Stimulated activated CD8-positive, alpha-beta memory T cell treated with anti-CD3 and anti-CD28 coated beads, Interleukin-4, amount 100 ng/mL, for 1 hour (primary cell): ENCODE measurements around the gene TLR8.
"Not testable (repeated sequence)": the region's sequence is repeated elsewhere in the genome, so short reads cannot be mapped to it uniquely, and the experiment has no call there.

Experiments used
- DNase-seq, 2 donors: peaks; one replicate each; pipeline ENCODE4 v3.0.0-alpha.2; 2020; ENCODE audit warnings: low read depth in 2 of 2, low spot score in 1 of 2

TLR8 gene

DNA sequence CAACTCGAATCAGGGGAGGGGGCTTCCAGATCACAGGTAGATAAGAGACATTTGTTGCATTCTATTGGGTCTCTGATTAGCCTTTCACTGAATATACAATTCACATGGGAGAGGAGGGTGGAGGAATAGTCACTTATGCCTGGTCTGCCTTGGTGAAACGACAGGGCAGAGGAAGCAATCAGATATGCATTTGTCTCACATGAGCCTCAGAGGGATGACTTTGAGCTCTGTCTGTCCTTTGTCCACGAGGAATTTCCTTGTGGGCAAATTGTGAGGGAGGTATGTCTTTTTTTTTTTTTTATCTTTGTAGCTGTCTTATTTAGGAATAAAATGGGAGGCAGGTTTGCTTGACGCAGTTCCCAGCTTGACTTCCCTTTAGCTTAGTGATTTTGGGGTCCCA, 40.0 kb downstream of the TLR8 start:
- no peak for DNase-seq

DNA sequence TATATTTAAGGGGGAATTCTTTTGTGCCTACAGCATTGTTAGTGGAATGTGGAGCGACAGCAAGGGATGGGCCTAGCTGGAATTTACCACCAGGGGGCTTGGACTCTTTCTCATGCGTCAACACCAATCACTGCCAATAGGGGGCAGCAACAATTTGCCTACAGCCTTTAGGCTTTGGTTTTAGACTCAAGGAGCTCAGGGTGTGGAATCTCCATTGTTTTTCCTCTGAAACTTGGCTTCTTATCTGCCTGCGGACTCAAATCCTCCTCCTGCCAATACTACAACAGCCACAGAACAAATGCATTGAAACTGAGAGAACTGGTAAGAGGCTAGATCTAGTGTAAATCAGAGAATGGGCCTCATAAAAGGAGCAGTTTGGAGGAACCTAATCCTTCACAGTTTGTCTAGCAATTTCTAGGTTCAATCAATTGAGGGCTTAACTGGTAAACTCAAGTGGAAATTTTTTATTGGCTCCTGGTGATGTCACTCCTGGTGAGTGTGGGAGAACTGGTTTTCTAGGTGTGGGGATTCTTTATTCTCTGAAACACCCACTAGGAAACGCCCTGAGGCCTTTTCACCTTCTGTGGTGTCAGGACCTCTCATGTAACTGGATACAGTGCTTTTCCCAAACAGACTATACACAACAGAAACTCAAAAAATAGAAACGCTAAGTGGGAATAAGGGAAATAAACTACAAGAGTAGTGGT, 40.6 kb downstream of the TLR8 start:
- DNase-seq = peak; percentile 55 to 70

DNA sequence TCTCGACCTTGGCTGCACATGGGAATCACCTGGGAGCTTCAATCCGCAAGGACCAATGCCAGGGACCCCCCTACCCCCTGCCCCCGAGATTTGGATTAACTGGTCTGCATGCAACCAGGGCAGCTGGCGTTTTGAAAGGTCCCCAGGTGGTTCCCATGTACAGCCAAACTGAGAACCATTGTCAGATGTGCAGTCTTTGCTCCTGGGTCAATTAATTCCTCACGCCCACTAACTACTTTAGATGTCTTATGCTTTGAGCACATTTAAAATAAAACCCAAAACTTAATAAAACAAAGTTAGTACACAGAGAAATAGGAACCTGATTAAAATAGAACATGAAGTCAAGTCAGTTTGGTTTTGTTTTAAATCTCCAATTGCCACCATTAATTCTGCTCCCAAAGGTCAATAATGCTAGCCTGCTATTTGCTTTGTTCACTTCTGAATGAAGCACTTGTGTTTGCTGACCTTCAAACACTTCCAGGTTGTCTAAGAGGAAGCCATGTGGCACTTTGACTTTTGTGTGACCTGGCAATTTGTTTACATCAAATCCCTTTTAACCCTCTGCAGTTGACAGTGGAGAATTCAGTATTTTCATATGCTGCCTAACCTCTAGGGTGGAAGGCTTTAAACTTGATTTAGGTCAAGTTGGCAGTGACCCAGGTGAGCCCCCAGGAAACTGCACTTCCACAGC, 41.3 kb downstream of the TLR8 start:
- DNase-seq = no peak

DNA sequence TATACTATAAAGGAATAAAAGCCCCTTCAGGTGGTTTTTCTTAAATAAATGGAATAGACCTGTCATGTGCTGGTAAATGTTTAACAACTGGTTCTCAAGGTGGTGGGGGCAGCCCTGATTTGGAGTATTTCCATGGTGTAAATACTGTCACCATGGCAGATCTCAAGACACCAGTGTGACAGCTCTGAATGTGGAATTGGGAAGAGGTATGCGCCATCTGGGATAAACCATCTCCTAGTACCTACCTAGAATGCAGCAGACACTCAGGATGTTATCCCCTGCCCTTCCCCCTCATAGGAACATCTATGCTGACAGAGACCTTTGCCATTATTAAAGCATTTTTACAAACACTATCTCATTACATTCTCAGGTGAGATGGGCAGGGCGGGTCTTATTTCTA, 42.1 kb downstream of the TLR8 start:
- DNase-seq = no peak

DNA sequence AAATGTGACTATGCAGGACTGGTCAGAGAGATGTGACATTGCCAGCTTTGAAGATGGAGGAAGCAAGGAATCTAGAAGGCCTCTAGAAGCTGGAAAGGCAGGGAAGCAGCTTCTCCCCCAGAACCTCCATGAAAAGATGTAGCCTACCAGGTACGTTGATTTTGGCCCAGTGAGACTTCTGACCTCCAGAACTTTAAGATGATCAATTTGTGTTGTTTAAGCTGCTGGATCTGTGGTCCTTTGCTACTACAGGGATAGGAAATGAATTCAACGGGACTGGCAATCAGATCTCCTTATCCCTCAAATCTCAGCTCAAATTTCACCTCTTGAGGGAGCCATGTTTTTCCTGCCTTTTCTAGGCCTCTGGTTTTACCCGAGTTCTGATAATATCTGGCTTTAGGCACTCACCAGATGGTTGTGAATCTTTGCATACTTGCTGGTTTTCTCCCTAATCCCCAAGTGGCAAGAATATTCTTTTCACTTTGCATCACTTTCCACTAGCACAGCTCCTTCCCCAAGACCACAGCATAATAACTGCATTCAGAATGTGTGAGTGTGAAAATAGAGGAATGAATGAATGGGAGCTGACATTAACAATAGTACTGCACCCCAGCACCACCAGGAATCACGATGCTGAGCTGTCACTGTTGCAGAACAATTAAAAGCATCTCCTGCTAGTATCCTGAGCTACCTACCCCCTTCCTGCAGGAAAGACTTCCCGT, 42.9 kb downstream of the TLR8 start:
- no peak for DNase-seq

DNA sequence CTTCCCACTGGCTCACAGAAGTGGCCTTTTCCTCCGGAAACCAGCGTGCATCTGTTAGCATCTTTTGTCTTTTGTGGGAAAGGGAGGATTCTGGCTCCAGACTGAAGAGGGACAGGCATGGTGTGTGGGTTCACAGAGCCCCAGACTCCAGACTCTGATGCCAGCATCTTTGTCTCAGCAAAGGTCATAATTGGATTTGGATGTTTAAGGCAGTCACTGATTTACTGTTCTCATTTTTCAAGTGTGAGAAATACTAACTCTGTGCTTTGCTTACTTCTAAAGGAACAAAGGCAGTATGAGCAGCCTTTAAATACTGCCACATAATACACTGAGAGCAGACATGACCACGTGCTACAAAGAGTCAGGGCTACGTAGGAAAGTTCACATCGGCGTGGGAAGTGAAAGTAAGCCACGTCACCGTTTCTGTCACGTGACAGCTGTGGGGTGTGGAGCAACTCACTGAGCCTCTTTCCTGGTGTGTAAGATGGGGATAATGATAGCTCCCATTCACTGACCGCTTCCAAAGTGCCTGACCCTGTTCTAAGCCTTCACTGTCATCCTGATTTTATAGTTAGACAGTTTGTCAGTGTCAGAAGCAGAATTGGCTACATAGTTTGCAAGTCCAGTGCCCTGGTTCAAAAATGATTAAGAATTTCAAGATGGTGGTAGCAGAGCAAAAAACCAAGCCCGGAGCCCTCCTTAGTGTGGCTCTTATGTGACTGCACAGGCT, 43.7 kb downstream of the TLR8 start:
- peak; percentile 63 to 68 for DNase-seq

DNA sequence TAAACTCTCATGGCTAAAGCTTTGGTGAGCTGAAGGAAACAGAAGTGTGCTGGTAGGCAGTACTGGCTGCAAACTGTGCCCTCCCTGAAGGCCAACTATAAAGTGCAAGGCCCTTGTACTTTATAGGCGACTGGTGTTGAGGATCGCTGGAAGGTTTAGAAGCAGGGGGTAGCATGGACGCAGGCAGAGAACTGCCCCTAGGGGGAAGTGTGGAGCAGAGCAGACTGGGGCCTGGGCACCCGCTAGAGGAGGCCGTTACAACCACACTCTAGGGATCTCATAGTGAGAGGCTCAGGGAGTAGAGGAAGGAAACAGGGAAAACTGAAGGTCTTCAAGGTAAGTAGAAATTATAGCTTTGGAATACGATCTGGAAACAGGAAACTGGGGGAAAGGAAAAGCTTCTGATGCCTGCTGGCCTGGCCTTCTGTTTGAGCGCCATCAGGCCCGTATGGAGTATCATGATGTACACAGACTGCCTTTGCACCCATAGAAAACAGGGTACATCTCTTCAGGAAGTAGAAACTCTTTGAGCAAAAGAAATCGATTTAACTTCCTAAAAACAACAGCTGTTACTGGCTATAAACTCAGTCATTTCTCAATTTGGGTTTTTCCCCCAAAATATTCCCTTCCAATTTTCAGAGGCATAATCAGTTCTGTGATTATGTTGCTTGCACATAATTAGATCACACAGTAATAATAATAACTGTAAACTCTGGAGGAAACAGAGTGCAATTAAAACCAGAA, 44.6 kb downstream of the TLR8 start:
- no peak for DNase-seq

DNA sequence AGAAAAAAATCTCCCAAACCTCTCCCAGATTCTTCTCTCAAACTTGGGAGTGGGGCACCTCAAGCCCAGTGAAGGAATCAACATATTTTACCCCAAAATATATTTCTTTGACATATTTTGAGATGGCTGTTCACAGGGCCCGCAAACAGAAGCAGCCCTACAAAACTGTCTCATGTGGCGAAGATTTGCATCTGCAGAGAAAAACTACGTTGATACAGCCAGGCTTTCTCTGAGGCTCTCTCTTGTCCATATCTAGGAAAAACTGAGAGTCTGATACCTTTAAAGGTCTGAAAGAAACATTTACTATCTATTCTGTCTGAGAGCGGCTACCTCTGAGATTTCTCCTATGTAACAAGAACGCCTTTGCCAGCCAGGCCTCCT, 45.2 kb downstream of the TLR8 start:
- DNase-seq = no peak

DNA sequence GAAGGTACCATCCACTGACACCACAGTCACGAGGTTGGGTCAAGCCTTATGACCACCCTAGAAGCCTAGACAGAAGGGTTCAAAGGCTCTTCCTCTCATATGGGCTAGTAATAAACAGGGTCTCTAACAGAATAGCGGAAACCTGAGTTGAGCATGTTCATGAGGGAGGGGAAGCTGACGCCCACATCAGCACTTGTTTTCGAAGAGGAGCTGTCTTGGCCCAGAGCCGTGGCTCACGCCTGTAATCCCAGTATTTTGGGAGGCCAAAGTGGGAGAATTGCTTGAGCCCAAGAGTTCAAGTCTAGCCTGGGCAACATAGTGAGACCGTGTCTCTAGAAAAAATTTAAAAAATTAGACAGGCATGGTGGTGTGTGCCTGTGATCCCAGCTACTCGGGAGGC, 47.0 kb downstream of the TLR8 start:
- no peak for DNase-seq

DNA sequence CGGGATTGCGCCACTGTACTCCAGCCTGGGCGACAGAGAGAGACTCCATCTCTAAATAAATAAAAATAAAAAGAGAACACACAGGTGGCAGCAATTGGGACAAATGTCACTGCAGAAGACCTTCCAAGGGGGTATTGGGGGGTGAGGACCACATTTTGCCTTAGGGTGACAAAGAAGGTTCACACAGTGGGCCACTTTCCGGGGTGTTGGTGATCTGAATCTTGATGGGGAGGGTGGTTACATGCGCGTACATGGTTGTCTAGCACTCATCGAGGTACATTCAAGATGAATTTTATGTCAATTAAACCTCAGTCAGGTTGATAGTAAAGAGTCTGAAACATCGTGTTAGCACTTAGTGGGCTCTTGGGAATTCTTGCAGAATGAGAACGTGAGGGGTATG, 48.0 kb downstream of the TLR8 start:
- no peak for DNase-seq

DNA sequence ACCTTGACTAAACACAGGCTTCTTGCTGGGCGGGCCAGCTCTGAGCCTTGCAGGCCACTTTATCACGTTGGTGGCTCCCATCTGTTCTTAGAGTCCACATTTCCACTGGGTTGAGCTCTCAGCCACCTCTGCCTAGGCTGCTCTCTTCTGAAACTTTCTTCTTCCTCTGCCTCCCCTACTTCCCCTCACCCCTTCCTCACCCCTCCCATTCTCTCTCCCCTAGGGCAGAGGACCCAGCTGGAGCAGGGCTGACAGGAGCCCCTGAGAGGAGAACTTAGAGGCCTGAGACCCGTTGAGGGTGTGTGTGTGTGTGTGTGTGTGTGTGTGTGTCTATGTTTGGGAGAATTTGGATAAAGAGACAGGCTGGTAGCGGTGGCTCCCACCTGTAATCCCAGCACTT, 48.6 kb downstream of the TLR8 start:
- DNase-seq = no peak

DNA sequence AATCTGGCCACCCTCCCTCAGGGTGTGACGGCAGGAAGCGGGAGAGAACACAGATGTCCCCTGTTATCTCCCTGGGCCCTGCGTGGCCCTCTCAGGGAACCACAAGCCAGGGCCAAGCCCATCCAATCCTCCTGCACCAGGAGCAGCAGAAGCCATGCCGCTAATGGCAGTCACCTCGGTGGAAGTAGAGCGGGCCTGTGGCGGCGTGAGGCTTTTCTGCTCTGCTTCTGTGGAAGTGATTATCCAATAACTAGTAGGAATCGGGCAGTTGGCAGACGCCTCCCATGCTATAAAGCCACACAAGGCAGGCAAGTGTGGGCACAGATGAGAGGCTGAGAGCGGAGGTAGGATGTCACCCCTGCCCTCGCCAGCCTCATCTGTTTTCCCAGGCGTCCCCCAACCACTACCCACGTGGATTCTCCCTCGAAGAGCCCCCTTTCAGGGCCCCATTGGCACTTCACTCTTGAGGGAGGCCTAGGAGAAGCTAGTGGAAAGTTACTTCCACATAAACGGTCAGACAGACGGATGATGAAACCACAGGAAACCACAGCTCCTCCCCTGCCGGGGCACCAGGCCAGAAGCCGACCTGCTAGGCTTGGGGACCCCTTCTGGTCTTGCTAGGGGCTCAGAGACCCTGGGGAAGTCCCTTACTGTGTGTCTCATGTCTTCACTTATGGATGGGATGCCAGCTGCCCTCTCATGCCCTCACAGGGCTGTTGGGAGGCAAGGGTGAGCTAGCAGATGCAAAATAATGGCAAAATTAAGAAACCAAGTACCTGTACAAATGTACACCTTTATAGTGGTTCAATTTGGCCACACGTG, 49.7 kb downstream of the TLR8 start:
- no peak for DNase-seq

DNA sequence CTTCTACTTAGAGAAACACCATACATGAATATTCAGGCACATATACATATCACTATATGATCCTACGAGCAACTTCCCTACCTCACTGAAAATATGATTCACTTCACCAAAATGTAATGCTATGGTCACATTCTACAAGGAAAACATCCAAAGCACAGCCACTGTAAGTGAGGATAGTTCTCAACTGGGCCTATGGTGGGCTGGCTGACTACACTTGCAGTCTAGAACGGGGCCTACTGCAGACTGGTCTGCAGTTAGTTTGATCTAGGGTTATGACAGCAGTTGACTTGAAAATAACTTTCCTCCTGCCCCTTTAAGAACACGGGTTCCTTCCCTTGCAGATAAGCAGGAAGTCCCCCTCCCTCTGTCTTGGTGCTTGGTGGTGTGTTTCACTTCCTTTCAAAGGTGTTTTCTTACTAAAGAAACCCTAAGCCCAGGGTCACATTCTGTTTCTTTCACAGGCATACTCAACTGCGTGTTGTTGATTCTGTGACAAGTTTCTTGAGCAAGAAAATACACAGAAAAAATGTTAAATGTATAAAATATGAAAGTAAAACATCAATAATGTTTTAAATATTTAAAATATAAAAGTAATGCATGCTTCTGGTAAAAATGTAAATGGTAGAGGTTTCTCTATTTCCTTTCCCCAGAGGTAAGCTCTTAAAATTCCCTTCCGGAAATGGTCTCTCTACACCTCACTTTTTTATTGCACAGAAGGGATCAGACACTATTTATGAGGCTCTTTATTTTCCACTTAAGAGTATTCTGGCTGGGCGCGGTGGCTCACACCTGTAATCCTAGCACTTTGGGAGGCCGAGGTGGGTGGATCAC, 50.5 kb downstream of the TLR8 start:
- DNase-seq = no peak

DNA sequence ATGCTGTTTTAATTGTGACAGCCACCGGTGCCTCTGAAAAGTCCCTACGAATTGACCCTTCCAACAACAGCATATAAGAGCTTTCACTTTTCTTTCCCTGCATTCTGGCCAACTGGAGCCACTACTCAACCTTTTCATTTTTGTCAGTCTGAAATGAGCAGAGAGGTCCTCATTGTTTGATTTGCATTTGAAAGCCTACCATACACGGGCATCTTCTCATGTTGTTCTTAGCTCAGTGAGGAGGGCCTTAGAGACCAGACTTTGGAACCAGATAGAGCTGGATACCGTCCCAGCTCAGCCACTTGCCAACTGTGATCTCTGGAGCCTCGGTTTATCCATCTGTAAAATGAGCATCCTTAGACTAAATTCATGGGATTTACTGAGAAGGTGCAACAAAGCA, 51.6 kb downstream of the TLR8 start:
- DNase-seq = no peak

DNA sequence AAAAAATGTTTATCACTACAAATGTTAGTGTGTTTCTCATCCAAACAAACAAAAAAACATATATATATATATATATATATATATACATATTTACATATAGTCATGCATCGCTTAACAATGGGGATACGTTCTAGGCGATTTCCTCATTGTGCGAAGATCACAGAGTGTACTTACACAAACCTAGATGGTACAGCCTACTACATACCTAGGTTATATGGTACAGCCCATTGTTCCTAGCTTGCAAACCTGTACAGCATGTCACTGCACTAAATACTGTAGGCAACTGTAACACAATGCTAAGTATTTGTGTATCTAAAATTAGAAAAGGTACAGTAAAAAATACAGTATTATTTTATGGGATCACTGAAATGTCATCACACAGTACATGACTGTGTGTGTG, 52.0 kb downstream of the TLR8 start:
- DNase-seq = no peak

DNA sequence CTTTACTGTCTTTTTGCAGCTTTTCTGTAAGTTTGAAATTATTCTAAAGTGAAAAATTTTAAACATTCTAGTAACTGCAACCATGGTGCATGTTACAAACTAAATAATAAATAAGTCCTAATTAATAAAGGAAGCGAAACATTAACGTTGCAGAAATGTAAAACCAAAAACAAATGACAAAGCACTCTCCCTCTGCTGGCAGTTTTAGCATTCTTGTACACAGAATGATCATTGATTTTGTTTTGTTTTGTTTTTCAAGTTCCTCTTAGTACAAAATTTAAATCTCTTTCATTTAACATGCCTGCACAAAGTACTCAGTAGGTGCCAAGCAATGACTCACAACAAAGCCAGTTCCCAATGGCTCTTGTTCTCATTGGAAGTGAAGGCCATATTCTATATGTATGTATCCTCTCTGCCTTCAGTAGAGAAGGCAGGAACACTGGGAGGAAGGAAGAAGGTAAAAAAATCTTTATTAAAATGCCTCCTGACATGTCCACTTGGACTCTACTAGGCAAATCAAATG, 54.8 kb downstream of the TLR8 start:
- DNase-seq = no peak

DNA sequence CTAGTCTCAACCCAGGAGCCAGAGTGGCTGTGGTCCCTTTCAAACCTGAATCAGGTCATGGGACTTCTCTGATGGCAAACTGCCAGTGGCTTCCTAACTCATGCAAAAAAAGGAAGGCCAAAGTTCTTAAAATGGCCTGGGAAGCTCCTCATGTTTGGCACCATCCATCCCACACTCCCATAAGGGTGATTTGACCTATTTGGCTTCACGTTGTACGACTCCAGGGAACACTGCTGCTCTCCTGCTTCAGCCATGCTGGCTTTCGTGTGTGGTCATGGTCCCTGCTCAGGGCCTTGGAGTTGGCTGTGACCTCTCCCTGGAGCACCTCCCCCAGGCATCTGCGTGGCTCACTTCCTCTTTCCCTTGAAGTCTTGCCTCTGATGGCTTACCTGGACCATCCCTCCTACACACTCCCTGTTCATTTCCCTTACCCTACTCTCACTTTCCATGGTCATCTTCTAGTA, 55.7 kb downstream of the TLR8 start:
- DNase-seq = no peak

DNA sequence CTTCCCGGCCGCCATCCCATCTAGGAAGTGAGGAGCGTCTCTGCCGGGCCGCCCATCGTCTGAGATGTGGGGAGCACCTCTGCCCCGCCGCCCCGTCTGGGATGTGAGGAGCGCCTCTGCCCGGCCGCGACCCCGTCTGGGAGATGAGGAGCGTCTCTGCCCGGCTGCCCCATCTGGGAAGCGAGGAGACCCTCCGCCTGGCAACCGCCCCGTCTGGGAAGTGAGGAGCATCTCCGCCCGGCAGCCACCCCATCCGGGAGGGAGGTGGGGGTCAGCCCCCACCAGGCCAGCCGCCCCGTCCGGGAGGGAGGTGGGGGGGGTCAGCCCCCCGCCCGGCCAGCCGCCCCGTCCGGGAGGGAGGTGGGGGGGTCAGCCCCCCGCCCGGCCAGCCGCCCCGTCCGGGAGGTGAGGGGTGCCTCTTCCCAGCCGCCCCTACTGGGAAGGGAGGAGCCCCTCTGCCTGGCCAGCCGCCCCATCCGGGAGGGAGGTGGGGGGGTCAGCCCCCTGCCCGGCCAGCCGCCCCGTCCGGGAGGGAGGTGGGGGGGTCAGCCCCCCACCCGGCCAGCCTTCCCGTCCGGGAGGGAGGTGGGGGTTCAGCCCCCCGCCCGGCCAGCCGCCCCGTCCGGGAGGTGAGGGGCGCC, 56.9 kb downstream of the TLR8 start:
- not testable (repeated sequence) for DNase-seq
